ENCODE data around the gene PDE6B. TPM values are rescaled to one million over a fixed set of nuclear protein-coding genes. Genes with fewer than 3 reads are reported as not detected.
"Not testable (repeated sequence)": the region's sequence is repeated elsewhere in the genome, so short reads cannot be mapped to it uniquely, and the experiment has no call there.

The PDE6B gene
- total RNA-seq, 2 experiments from 2014 or later: 11.4 to 13.9 TPM

DNA sequence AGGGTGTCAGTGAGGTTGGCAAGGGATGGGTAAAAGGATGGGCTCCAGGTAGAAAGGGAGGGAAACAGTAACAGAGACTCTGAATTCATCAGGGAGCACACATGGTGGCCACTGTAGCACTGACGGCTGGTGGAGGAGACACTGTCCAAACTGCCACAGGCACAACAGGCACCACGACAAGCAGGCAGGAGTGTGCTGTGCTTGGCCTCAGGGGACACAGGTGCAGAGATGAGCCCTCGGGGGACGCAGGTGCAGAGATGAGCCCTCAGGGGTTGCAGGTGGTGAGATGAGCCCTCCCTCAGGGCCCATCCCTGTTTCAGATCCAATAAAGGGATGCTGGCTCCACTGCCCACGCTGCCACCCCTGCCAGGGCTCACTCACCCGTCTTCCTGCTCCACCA lies 7.6 kb downstream of the PDE6B start:
- ATAC-seq (no peak), DNase-seq (no peak)
- Mint-ChIP-seq H3K27ac (no peak overlapping the region), H3K9me3 (peaks cover 5% of the 10 kb centered on the region), H3K36me3 (ENCODE audit: low read depth) (no peaks in the 10 kb centered on the region), H3K27me3 (peaks cover under 1% of the 10 kb centered on the region), H3K4me3 (no peak overlapping the region), H3K4me1 (ENCODE audit: low read depth) (no peaks in the 10 kb centered on the region)
- TF ChIP-seq, protein P1, sequence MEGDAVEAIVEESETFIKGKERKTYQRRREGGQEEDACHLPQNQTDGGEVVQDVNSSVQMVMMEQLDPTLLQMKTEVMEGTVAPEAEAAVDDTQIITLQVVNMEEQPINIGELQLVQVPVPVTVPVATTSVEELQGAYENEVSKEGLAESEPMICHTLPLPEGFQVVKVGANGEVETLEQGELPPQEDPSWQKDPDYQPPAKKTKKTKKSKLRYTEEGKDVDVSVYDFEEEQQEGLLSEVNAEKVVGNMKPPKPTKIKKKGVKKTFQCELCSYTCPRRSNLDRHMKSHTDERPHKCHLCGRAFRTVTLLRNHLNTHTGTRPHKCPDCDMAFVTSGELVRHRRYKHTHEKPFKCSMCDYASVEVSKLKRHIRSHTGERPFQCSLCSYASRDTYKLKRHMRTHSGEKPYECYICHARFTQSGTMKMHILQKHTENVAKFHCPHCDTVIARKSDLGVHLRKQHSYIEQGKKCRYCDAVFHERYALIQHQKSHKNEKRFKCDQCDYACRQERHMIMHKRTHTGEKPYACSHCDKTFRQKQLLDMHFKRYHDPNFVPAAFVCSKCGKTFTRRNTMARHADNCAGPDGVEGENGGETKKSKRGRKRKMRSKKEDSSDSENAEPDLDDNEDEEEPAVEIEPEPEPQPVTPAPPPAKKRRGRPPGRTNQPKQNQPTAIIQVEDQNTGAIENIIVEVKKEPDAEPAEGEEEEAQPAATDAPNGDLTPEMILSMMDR (IDR thresholded peaks at IDR 0.05): no peak
- intact Hi-C loops (cut with micrococcal nuclease): no loop called here
- POLR2A ChIA-PET: no interaction called here
- CTCF ChIA-PET: no interaction called here

GRCh38 chr4:633406-633805 lies 8.0 kb downstream of the PDE6B start:
- Mint-ChIP-seq H3K4me3 (no peak overlapping the region), H3K9me3 (peaks cover 5% of the 10 kb centered on the region), H3K36me3 (ENCODE audit: low read depth) (no peaks in the 10 kb centered on the region), H3K4me1 (ENCODE audit: low read depth) (no peaks in the 10 kb centered on the region), H3K27ac (no peak overlapping the region), H3K27me3 (peaks cover 2% of the 10 kb centered on the region)
- ATAC-seq: no peak
- ChIA-PET POLR2A (no interaction called here), CTCF (no interaction called here)
- no peak for DNase-seq
- intact Hi-C loops (cut with micrococcal nuclease): no loop called here
- TF ChIP-seq, protein P1 (IDR thresholded peaks at IDR 0.05): no peak

DNA sequence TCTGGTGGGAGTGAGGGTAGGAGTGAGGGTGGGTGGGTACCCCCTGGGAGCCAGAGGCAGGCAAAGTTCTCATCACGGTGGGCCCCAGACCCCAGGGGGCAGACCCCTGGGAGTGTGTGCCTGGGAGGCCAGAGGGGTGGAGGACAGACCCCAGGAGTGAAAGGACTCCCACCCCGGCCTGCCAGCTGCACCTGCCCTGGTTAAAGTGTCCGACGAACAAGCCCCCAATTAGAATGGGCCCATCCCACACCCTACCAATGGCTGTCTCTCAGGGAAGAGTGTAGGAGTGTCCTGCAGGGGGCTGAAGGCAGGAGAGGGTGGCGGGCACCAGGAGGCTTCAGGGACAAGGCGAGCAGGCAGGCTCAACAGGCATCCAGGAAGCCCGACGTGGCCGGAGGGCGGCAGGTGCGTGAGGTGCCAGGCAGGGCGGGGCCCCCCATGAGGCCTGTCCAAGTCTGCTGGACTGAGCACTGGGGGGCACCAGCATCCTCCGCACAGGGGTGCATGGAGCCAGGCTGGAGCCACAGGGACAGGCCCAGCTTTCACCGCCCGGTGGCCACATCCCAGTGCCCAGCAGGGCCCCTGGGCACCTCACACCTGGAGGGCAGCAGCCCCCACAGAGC lies 8.7 kb downstream of the PDE6B start:
- H3K27ac Mint-ChIP-seq: no peak overlapping the region
- intact Hi-C loops (cut with micrococcal nuclease): no loop called here
- no peak overlapping the region for H3K4me3 Mint-ChIP-seq
- ATAC-seq (no peak), DNase-seq (no peak)
- CTCF ChIA-PET: no interaction called here
- POLR2A ChIA-PET: no interaction called here
- peaks cover 2% of the 10 kb centered on the region for H3K27me3 Mint-ChIP-seq
- no peaks in the 10 kb centered on the region for H3K4me1 Mint-ChIP-seq (ENCODE audit: low read depth)
- TF ChIP-seq, protein P1 (IDR thresholded peaks at IDR 0.05): no peak
- no peaks in the 10 kb centered on the region for H3K36me3 Mint-ChIP-seq (ENCODE audit: low read depth)
- peaks cover 5% of the 10 kb centered on the region for H3K9me3 Mint-ChIP-seq

DNA sequence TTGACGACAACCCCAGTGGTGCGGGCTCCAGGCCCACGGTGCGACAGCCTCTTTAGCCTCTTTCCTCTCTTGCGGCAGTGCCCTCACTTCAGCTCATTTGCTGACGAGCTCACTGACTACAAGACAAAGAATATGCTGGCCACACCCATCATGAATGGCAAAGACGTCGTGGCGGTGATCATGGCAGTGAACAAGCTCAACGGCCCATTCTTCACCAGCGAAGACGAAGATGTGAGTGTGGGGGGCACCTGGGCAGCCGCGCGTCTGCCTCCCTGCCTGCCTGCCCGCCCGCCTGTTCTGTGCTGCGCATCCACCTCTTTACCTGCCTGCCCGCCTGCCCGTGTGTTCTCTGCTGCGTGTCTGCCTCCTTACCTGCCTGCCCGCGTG lies 9.2 kb downstream of the PDE6B start:
- Mint-ChIP-seq H3K9me3 (peaks cover 5% of the 10 kb centered on the region), H3K4me3 (no peak overlapping the region), H3K36me3 (ENCODE audit: low read depth) (no peaks in the 10 kb centered on the region), H3K27me3 (peaks cover 4% of the 10 kb centered on the region), H3K4me1 (ENCODE audit: low read depth) (no peaks in the 10 kb centered on the region), H3K27ac (no peak overlapping the region)
- ChIA-PET POLR2A (no interaction called here), CTCF (no interaction called here)
- DNase-seq (no peak), ATAC-seq (no peak)
- TF ChIP-seq, protein P1 (IDR thresholded peaks at IDR 0.05): no peak
- intact Hi-C loops (cut with micrococcal nuclease): no loop called here

- DNase-seq; POLR2A ChIA-PET; CTCF ChIA-PET; H3K4me3 Mint-ChIP-seq; H3K27ac Mint-ChIP-seq; H3K27me3 Mint-ChIP-seq; ATAC-seq; H3K36me3 Mint-ChIP-seq (ENCODE audit: low read depth); H3K9me3 Mint-ChIP-seq; H3K4me1 Mint-ChIP-seq (ENCODE audit: low read depth); intact Hi-C loops (cut with micrococcal nuclease): not testable (repeated sequence)
Observed at GRCh38 chr4:635066-635835, 9.9 kb downstream of the PDE6B start.
